NCI-H2227 (cell line): ENCODE data around the gene TP53BP2.
A peak's percentile ranks its signal among the peaks of the same experiment; 100 is the strongest.

Experiments used
- DNase-seq: peaks from one replicate; lab custom pipeline; 2025; ENCODE audit not compliant: unreplicated experiment; lab: John Stamatoyannopoulos, UW

Gene TP53BP2

DNA sequence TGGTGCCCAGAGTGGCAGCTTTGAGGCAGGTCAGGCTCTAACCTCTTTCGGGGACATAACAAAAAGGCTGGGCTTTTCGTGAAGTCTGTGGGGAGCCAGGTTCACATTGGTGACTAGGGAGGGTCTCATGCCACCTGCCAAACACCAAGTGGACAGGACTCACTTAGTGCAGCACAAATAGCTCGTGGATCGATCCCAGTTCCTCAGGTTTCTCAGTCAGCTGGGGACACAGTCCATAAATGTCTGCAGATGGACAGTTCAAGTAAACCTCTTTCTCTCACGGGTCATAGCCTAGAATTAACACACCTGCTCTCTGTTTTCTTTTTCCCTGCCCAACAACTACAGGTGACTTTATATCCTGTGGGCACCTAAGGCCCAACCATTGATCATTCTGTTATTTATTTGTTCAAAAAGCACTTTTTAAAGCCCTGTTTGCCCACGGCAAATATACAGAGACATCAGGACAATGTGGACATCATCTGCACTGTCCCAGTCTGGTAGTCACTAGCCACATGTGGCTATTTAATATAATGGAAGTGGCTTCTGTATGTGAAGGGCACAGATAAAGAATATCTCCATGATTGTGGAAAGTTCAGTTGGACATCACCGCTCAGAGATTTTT lies 79.9 kb downstream of the TP53BP2 start:
- DNase-seq = no peak

DNA sequence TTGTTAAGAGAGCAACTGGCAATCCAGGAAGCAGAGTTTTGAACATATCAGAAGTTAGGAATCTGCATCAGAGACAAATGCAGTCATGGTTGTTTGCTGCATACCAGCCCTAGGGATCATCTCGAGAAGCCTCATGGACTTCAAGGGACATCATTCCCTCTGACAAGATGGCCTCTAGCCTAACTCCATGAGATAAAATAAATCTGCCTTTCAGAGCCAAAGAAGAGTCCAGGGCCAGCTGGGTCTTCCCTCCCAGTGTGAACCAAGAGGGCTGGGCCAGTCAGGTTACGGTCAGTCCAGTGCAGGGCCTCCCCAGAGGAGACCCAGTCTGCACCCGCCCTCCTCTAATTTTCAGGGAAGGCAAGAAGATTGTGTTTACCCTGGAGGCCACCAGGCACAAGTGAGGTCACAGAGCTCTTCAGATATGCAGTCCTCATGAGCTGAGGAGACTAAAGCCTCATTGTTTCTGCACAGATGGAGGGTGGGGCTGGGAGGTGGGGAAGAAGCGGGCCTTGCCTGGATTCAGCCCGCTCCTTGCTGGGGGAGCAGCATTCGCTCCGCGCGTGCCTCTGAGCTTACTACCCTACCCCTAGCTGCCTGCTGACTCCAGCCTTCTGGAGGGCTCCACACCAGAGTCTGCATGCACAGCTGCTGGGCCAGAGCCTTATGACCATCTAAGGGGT lies 80.6 kb downstream of the TP53BP2 start:
- peak; percentile 48 for DNase-seq

DNA sequence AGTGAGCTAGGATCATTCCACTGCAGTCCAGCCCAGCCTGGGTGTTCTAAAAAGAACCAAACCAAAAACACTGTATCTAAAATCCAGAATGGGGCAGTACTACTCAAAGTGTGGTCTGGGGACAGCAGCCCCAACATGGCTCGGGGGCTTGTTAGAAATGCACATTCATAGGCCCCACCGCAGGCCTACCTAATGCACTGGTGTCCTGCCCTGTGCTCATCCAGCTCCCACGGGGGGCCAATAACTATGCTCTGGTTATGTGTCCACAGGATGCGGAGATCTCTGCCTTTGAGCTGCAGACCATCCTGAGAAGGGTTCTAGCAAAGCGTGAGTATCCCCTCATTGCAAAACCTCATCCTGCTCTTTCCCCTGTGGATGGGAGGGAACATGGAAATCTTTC lies 81.9 kb downstream of the TP53BP2 start:
- DNase-seq = no peak

DNA sequence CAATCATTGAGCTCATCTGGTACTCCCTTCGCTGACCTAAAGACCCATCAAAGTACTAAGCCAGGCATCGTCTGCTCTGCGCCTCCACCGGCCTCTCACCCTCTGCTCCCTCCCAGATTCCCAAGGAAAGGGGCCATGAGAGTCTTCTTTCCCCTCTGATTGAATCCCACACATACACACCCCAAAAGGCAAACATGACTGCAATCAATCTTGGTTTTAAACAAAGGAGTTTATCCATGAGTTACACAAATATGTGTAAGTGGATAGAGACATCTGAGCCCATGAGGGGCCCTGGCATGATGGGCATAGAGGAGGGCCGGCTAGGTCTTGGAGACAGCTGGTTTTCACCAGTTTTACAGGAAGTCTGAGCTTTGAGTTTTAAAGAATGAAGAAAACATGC lies 82.5 kb downstream of the TP53BP2 start:
- no peak for DNase-seq

DNA sequence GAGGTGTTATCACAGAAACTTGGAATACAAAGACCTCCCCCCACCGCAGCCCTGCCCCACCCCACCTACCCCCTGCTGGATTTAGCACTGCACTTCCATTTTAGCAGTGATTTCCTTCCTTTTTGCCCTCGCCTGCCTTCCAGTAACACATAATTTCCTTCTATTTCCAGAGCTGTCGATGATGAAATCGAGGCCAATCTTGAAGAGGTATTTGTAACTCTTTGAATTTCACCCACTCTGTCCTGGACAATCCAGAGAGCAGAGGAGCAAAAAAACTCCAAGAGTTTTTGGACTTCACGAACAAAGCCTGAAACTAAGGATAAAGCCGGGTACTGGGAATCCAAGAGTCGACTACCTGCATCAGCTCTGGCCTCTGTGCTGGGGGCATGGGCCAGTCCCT lies 84.3 kb downstream of the TP53BP2 start:
- no peak for DNase-seq

DNA sequence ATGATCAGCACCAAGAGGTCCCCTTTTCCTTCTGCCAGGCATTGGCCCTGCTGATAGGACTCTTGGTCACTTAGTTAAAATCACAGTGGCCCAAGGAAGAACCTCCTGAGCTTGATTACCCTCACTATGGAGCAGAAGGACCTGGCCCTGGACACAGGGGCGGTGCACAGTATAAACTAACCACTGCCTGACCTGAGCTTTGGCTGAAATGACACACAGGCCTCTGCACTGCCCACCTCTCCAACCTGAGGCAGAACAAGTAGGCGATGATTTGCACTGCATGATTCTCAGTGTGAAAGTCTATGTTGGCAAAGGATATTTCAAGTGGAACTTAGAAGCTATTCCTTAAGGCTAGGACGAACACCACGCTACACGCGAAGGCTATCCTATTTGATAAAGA lies 84.9 kb downstream of the TP53BP2 start:
- no peak for DNase-seq

DNA sequence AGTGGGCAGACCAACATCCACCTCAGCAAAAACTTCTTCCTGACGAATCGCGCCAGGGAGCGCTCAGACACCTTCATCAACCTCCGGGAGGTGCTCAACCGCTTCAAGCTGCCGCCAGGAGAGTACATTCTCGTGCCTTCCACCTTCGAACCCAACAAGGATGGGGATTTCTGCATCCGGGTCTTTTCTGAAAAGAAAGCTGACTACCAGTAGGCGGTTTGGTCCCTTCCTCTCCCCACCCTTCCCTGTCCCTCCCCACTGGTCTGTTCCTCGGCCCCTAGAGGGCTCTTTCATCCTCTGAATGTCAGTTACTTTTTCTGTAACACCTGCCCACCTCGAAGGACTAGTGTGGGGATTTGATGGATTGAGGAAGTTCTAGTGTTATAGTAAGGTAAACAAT lies 86.5 kb downstream of the TP53BP2 start:
- no peak for DNase-seq

GRCh38 chr1:223758734-223759133 lies 87.0 kb downstream of the TP53BP2 start:
- no peak for DNase-seq

GRCh38 chr1:223756806-223757700 lies 88.7 kb downstream of the TP53BP2 start:
- no peak for DNase-seq

GRCh38 chr1:223755992-223756775 lies 89.6 kb downstream of the TP53BP2 start:
- no peak for DNase-seq

GRCh38 chr1:223755432-223755792 lies 90.3 kb downstream of the TP53BP2 start:
- no peak for DNase-seq

DNA sequence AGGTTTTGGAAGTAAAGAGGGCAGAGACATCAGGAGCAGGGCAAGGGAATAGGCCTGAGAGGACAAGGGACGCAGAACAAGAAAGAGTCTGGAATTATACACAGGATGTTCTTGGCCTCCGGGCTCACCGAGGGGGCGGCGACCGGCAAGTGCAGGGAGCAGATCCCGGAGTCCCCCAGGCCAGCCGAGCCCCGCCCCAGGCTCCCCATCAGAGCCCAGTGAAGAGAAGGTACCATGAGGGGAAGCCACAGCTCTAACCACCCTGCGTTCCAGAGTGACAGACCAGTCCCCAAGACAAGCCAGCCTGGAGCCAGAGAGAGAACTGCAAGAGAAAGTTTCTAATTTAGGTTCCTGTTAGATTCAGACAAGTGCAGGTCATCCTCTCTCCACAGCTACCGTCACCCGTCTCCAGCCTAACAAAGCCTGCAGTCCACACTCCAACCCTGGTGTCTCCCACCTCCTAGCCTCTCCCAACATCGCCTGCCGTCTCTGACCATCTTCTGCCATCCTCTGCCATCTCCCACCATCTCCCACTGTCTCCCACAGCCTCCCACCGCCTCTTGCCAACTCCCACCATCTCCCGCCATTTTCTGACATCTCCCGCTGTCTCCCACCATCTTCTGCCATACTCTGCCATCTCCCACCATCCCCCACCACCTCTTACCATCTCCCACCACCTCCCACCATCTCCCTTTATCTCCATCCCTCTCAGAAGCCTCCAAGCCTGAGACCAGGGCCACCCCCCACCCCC lies 90.9 kb downstream of the TP53BP2 start:
- no peak for DNase-seq

- DNase-seq = no peak
Observed at GRCh38 chr1:223752721-223753515, 92.8 kb downstream of the TP53BP2 start.

DNA sequence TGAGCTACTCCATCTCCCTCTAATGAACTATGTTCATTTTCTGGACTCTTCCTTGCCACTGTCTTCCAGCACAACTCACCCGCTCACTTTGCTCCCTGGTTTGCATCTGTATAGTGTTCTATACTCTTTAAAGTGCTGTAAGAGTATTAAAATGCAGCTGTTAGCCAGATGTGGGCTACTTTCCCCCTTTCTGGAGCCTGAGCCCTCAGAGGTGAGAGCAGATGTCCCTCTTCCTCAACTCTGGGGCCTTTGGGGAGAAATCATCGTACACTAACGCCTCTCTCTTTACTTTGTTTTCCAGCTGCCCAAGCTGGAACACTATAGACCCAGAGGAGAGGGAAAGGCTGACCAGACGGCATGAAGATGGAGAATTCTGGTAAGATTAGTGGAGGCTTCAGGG lies 94.1 kb downstream of the TP53BP2 start:
- no peak for DNase-seq

- no peak for DNase-seq
Observed at GRCh38 chr1:223750730-223751570, 94.8 kb downstream of the TP53BP2 start.

GRCh38 chr1:223748773-223749733 lies 96.7 kb downstream of the TP53BP2 start:
- no peak for DNase-seq

DNA sequence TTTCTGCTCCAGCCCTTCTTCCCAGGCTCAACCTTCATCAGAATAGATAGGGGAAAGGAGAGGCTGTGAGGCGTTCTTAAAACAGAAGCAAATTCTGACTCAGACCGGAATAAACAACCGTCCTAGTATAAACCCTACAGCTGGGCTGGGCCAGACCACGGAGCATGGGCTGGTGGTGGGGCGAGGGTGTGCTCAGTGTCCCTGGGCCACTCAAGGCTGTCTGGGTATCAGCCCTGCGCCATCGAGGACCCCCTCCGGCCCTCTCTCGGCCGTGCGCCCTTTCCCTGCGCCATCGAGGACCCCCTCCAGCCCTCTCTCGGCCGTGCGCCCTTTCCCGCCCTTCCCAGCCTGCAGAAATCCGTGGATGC lies 97.4 kb downstream of the TP53BP2 start:
- DNase-seq = no peak

- DNase-seq = no peak
Observed at GRCh38 chr1:223747838-223748335, 97.9 kb downstream of the TP53BP2 start.
